HG03558 (cell line): ENCODE measurements around the gene WDR6.

Experiments
- ATAC-seq: cut with Tn5 transposase; IDR thresholded peaks from one replicate; pipeline ENCODE4 v1.9.1; 2021; ENCODE audit warnings: moderate number of reproducible peaks; ENCODE audit not compliant: unreplicated experiment; ENCODE audit errors: extremely low read depth

The WDR6 gene, protein sequence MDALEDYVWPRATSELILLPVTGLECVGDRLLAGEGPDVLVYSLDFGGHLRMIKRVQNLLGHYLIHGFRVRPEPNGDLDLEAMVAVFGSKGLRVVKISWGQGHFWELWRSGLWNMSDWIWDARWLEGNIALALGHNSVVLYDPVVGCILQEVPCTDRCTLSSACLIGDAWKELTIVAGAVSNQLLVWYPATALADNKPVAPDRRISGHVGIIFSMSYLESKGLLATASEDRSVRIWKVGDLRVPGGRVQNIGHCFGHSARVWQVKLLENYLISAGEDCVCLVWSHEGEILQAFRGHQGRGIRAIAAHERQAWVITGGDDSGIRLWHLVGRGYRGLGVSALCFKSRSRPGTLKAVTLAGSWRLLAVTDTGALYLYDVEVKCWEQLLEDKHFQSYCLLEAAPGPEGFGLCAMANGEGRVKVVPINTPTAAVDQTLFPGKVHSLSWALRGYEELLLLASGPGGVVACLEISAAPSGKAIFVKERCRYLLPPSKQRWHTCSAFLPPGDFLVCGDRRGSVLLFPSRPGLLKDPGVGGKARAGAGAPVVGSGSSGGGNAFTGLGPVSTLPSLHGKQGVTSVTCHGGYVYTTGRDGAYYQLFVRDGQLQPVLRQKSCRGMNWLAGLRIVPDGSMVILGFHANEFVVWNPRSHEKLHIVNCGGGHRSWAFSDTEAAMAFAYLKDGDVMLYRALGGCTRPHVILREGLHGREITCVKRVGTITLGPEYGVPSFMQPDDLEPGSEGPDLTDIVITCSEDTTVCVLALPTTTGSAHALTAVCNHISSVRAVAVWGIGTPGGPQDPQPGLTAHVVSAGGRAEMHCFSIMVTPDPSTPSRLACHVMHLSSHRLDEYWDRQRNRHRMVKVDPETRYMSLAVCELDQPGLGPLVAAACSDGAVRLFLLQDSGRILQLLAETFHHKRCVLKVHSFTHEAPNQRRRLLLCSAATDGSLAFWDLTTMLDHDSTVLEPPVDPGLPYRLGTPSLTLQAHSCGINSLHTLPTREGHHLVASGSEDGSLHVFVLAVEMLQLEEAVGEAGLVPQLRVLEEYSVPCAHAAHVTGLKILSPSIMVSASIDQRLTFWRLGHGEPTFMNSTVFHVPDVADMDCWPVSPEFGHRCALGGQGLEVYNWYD

DNA sequence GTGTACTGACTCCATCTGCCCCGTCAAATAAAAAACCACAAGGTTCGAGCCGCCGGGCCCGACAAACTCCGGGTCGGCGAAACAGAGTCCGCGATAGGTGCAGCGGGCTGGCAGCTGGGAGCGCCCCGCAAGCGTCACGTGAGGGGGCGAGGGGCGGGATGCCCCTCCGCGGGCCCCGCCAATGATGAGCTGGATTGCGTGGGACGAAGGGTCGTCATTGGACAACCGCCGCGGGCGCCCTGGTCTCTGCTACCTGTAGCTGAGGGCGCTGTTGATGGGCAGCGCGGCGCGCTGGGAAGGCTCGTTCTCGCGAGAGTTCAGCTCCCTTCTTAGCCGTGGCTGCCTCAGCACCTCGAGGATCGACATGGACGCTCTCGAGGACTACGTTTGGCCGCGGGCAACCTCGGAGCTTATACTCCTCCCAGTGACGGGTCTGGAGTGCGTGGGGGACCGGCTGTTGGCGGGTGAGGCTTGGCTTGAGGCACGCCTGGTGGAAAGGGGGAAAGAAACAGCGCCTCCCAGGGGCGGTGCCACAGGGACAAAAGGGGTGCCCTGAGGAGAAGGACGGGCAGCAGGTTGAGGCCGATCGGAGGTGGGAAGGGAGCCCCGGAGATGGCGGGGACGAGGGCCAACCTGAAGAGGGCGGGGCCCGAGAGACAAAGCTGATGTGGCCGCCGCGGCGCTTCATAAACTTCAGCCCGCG lies at the start of gene WDR6:
Gene WDR6 (plus strand): TSS at position 324 of the 703 bp plus-strand sequence. CDS start 41 bp downstream, at position 365.
- ATAC-seq = peak; percentile 81

DNA sequence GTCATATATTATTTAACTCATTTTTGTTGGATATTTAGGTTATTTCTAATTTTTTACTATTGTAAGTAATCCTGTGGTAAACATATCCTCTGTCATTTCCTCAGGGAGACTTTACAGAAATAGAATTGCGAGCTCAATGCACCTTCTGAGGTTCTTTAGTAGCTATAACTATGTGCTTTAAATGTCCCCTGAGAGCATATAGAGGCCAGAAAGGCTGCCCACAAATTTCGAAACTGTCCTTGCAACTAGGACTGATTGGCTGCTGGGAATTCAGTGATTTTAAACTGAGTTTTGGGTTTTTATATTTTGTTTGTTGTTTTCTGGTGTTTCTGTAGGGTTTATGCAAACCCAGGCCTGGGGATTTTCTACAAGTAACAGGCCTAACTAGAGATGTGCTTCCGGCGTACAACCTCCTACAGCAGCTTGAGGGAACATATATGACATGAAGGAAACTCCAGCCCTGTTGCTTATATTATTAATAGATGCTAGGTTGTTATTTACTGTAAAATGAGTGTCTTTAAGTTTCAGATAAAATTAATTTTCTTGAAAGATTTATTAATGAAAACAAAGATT lies 46.3 kb upstream of the WDR6 start:
- no peak for ATAC-seq

DNA sequence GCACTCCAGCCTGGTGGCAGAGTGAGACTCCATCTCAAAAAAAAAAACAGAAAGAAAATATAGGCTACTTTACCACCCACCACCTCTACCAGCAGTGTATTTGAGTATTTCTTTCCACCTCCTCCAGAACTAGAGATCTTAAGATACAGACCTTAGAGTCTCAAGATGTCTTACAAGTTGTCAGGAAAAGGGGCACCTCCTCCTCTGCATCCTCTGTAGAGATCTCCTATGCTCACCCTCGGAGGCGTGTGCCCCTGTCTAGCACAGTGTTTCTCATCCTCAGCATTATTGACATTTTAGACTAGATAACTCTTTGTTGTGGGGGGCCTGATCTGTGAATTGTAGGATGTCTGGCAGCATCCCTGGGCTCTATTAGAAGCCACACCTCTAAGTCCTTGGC lies 44.9 kb upstream of the WDR6 start:
- no peak for ATAC-seq

DNA sequence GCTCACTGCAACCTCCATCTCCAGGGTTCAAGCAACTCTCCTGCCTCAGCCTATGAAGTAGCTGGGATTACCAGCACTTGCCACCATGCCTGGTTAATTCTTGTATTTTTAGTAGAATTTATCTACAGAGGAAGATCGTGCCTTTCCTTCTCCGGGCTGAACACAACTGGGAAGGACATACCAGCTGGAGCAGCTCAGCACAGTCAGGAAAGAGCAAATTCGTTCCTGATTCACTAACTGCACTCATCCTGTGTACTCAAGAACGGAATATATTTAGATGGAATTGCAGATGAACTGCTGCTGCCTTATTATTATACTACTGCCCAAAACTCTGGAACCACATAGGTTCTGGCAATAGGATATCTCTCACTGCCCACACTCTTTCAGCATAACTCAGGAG lies 44.3 kb upstream of the WDR6 start:
- no peak for ATAC-seq

DNA sequence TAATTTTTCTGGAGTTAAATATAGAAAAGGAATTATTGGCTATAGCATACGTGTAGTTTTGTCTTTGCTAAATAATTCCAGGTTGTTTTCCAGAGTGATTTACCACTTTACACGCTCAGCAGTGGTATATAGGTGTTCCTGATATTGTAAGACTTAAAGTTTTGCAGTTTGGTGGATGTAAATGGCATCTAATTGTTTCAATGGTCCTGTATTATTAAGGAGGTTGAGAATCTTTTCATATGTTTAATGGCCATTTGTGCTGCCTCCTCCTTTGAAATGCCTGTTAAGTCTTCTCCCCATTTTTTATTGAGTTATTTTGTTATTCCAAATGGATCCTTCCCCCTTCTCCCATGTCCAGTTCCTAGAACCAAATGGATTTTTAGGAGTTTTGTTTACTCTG lies 43.6 kb upstream of the WDR6 start:
- no peak for ATAC-seq

DNA sequence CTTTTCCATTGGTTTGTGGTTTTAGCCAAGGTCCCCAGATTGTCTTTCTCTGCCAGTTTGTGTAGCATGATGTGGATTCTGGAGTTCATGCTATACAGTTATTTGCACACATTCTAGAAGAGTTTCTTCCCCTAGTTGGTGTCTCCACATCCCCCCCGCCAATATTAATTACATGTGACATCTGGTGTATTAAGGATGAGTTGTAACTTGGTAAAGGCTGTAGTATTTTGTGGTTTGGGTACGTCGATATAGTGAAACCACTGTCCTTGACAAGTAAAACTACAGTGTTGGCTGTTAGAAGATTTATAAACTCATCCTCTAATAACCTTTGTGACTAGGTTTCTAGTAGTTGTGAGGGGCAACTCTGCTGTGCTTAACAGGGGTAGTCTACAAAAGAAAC lies 40.8 kb upstream of the WDR6 start:
- no peak for ATAC-seq

DNA sequence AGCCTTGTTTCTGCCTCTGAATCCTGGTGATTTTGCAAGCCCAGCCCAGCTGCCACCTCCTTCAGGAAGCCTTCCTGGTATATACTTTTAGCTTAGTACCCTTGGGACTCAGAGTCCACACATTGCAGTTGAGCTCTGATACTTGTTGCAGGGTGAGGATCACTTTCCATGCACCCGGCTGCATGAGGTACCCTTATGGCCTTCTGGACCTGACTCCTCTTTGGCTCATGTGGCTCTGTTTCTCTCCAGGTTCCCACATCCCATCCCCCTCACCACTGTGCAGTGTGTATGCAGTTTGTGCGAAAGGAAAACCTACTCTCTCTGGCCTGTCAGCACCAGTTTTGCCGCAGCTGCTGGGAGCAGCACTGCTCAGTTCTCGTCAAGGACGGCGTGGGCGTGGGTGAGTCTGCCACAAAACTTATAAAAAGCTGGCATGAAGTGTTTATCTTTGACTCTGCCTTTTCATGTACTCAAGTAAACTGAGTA lies 40.3 kb upstream of the WDR6 start:
- ATAC-seq = no peak

DNA sequence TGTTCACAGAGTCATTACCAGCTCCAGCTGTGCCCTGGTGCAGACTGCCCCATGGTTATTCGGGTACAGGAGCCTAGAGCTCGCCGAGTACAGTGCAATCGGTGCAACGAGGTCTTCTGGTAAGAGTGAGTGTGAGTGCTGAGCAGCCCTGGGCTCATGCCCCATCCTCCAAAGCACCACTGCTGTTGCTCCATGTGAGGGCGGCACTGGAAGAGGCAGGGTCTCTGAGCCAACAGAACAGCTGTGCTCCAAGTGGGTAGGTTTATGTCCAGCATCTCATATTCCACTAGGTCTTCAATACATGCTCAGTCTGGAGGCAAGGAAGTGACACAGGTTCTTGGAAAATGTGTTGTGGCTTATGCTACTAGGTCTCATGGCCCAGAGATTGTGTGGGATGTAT lies 36.6 kb upstream of the WDR6 start:
- no peak for ATAC-seq

DNA sequence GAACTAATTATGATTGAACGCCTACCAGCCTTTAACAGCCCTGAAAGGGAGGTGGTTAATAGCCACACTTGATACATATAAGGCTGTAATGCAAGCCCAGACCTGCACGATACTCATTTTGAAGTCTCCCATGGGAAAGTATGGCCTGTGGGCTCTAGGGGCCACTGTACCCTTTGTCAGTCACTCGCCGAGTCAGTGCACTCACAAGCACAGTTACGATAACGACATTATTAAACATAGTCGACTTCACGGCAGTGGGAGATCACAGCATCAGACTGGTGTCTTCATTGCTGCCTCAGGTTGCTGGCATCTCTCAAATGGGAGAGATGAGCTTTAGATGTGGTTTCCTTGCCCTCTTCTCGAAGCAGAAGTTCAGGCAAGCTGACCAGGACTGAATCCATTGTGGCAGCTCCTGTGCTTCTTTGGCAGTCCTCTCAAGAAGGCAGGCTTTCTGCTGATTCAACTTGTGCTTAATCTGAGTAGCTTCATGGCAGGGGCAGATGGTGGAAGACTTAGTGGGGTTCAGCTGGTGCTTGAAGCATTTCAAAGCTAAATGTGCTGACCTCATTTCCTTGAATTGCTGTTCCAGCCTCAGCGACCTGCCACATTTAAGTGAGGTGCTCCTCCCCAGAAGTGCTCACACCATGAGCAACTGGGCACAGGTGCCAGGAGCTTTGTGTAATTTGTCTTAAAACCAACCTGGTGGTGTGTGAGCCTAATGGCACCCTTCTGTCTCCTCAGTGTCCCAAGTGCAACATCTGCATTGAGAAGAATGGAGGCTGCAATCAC lies 32.9 kb upstream of the WDR6 start:
- ATAC-seq = no peak

DNA sequence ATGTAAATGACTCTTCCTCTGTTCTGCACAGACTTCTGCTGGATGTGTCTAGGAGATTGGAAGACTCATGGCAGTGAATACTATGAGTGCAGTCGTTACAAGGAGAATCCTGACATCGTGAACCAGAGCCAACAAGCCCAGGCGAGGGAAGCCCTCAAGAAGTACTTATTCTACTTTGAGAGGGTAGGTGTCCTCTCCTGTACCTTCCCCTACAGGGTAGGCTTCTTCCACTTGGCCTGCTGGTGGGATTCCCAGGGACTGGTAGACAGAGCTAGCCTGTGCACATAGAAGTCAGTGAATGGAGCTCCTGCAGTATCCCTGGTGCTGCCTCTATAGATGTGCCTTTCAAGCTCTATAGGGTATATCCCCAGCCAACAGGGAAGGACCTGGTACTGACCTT lies 27.7 kb upstream of the WDR6 start:
- no peak for ATAC-seq

DNA sequence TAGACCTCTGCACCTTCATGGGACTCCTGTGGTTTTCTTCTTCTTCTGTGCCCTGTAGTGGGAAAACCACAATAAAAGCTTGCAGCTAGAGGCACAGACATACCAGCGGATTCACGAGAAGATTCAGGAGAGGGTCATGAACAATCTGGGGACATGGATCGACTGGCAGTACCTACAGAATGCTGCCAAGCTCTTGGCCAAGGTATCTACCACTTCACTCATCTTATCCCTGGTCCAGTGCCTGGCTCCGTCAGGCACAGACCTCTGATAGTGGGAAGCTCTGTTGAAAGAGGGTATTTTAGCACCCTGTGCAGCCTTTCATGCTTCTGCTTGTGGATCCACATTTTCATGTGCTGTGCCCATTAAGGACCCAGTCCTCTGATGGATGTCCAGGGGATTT lies 26.9 kb upstream of the WDR6 start:
- ATAC-seq = no peak

DNA sequence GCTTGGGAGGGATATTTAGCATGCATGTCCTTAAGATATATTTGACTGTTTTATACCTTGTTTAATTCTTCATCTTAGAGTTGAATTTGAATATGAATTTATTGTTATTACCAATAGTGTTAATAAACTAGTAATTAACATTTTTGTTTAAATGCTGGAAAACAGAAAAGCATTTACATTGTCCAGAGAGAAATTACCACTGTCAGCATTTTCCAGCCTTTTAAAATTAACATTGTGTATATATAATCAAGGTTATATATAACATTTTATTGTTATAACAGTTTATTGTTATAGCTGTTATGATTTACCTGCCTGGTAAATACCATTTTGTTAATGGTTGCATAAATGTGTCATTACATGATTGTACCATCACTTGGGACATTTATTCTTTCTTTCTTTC lies 25.2 kb upstream of the WDR6 start:
- no peak for ATAC-seq

DNA sequence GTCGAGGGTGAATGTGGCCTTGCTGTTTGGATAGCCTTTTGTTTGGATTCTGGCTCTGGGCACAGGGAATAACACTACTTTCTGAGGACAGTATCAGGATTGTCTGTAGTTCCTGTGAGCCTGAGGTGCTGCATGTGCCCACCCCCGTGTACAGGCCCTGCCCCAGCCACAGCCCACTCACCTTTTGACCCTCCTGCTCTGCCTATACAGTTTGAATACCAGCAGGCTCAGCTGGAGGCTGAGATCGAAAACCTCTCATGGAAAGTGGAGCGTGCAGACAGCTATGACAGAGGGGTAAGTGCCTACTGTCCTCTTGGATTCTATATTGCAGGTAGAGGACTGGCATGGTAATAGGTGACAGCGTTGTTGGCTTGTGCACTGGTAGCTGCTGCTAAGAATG lies 24.5 kb upstream of the WDR6 start:
- ATAC-seq = no peak

DNA sequence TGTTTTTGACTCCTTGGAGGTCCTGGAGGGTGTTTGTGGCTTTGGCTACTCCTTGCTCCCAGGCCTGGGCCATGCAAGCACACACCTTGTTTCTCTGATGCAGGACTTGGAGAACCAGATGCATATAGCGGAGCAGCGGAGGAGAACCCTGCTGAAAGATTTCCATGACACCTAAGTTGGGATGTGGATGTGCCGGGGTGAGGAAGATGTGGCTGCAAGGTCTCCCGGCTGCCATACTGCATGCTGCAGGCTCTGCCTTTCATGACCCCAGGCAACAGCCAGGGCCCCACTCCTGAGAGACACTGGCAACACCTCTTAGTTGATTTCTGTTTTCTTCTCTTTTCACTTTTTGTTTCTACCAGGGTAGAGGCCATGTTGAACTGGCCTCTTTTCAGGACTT lies 24.1 kb upstream of the WDR6 start:
- no peak for ATAC-seq

DNA sequence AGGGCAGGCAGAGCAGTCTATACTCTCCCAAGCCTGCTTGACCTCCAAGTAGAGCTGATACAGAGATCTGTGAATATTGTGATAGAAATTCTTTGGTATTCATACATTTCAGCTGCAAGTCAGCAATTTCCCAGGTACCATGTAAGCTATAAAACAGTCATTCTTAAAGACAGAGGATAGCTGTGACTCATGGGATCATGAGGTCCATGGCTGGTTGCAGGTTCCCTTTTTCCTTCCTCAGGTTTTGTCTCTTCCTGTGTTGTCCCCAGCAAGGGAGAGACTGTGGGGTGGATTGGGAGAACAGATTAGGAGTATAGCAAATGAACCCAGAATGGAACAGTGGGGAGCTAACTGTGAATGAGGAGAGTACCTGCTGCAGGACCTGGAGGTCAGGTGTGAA lies 22.5 kb upstream of the WDR6 start:
- ATAC-seq = no peak

DNA sequence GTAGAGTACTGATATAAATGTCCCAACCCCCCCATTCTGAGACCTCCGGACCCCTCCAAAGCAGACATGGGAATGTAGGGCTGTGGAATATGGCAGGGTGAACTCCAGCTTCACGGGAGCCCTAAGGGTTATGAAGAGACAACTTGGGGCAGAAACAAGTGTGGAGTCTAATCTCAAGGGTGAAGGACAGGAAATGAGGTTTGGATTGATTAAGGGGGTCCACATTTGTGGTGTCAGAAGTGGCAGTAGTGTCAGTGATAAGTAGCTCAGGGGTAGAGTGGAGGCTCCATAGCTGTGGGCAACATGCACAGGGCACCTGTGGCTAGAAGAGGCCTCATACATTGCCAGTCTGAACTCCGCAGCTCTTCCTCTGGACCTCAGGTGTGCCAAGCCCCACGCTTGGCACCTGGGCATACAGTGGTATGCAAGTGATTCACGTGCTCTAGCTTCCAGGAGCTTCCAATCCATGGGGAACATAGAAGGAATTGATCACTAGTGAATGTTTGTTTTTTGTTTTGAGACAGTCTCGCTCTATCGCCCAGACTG lies 21.3 kb upstream of the WDR6 start:
- no peak for ATAC-seq

DNA sequence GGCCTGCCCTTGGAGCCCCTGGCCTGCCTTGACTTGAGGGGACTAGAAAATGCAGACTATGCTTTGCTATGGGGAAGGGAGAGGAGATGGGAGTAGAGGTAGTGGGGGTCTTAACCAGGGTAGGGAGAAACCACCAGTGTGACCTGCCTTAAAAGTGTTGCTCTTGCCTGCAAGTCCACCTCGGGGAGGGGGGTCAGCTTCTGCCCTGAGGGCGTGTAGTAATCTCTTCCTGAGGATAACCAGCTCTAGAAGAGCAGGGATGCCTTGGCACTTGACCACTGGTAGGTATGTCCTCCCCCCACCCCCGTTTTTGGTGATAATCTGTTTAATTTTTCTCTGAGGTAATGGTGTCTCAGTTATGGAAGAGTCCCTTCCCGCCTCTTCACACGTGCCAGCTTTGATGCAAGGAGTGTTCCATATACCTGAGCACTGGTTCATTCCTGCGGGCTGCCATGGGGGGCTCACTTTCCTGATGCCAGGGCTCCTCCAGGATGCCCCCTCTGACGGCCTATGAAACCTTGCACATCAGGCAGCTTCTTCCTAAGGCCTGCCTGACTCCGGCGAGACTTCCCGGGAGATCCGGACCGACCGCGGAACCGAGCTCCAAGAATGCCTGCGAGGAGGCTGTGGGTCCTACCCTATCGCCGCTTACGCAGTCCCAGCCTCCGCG lies 17.9 kb upstream of the WDR6 start:
- no peak for ATAC-seq
